ENCODE results near the gene NTNG2.

Gene NTNG2

DNA sequence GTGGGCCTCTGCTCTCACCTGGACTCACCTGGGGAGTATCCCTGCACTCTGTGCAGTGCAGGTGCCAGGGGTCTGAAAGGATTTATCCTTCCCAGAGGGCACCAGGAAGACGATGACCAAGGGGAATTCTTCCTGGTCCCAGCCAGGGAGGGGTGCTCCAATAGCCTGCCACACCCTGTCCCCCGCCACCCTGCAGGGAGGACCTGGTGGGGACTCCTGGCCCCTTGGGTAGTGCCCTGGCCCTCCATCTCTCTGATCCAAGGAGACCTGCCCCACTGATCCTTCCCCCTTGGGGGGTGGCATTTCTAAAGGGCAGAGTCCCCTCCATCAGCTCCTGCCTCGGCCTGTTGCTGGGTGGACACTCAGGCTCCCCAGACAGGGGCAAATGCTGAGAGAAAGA is 70.7 kb downstream of the NTNG2 start:
- no peak overlapping the region for H4K12ac ChIP-seq (ENCODE audit: low read depth, low read length)
- H4K91ac ChIP-seq (ENCODE audit: low read depth, low read length): no peak overlapping the region
- H3K14ac ChIP-seq (ENCODE audit: low read length): no peak overlapping the region
- no peaks in the 10 kb centered on the region for H3K9me3 ChIP-seq (ENCODE audit: insufficient read depth, low read depth, low read length)
- no peaks in the 10 kb centered on the region for H3K79me1 ChIP-seq (ENCODE audit: low read length)
- H3K9ac ChIP-seq (ENCODE audit: low read length): no peak overlapping the region
- H3K4me2 ChIP-seq (ENCODE audit: low read length): no peak overlapping the region
- no peaks in the 10 kb centered on the region for H3K4me1 ChIP-seq (ENCODE audit: control insufficient read depth in 1 of 2, insufficient read depth in 2 of 2, low read length in 2 of 2)
- no peaks in the 10 kb centered on the region for H3K36me3 ChIP-seq (ENCODE audit: control insufficient read depth in 1 of 2, insufficient read depth in 2 of 2, low read length in 2 of 2)
- H3K18ac ChIP-seq (ENCODE audit: low read length): no peak overlapping the region
- no peak overlapping the region for H2BK12ac ChIP-seq (ENCODE audit: low read length)
- no peak overlapping the region for H2AFZ ChIP-seq (ENCODE audit: insufficient read depth, low read length, poor library complexity)
- no peak overlapping the region for H4K8ac ChIP-seq (ENCODE audit: low read depth, low read length)
- no CpG with 5 or more reads among the region's 3 CpGs for WGBS (ENCODE audit: extremely low coverage, insufficient coverage, insufficient read length)
- no peak overlapping the region for H2BK120ac ChIP-seq (ENCODE audit: insufficient read depth, low read length, poor library complexity)
- H3K27me3 ChIP-seq (ENCODE audit: insufficient read depth, low read length): no peaks in the 10 kb centered on the region
- DNase-seq: no peak
- H3K27ac ChIP-seq (ENCODE audit: low read depth, low read length): no peak overlapping the region
- no peak overlapping the region for H2AK5ac ChIP-seq (ENCODE audit: low read length)
- H3K23ac ChIP-seq (ENCODE audit: low read length): no peak overlapping the region
- H3K4ac ChIP-seq (ENCODE audit: low read depth, low read length): no peak overlapping the region
- no peak overlapping the region for H3K4me3 ChIP-seq (ENCODE audit: low read depth, low read length)
- no peak overlapping the region for H2BK5ac ChIP-seq (ENCODE audit: low read depth, low read length, poor library complexity)
- H3K79me2 ChIP-seq (ENCODE audit: control insufficient read depth, insufficient read depth, low read length, poor library complexity): no peaks in the 10 kb centered on the region

DNA sequence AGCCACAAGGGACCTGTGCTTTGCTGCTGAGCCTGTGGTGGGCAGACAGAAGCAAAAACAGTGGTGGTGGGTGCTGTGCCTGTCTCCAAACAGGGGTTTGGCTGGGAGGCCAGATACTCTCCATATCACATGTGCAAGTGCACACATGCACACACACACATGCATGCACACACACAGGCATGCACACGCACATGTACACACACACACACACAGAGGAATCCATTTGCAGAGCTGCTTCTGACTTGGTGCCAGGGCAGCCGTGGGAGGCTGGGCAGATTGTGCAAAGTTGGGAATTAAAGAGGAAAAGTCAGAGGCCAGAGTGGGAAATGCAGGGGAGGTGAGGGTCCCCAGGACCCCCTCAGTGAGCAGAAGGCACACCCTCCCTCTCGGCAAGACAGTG is 71.3 kb downstream of the NTNG2 start:
- Histone ChIP-seq H2BK120ac (ENCODE audit: insufficient read depth, low read length, poor library complexity) (no peak overlapping the region), H3K27me3 (ENCODE audit: insufficient read depth, low read length) (no peaks in the 10 kb centered on the region), H3K9me3 (ENCODE audit: insufficient read depth, low read depth, low read length) (no peaks in the 10 kb centered on the region), H4K12ac (ENCODE audit: low read depth, low read length) (no peak overlapping the region), H3K4me3 (ENCODE audit: low read depth, low read length) (no peak overlapping the region), H3K14ac (ENCODE audit: low read length) (no peak overlapping the region), H4K8ac (ENCODE audit: low read depth, low read length) (no peak overlapping the region), H3K4me2 (ENCODE audit: low read length) (no peak overlapping the region), H3K79me1 (ENCODE audit: low read length) (no peaks in the 10 kb centered on the region), H3K4ac (ENCODE audit: low read depth, low read length) (no peak overlapping the region), H3K18ac (ENCODE audit: low read length) (no peak overlapping the region), H3K9ac (ENCODE audit: low read length) (no peak overlapping the region), H3K4me1 (ENCODE audit: control insufficient read depth in 1 of 2, insufficient read depth in 2 of 2, low read length in 2 of 2) (no peaks in the 10 kb centered on the region), H2AFZ (ENCODE audit: insufficient read depth, low read length, poor library complexity) (no peak overlapping the region), H3K27ac (ENCODE audit: low read depth, low read length) (no peak overlapping the region), H3K79me2 (ENCODE audit: control insufficient read depth, insufficient read depth, low read length, poor library complexity) (no peaks in the 10 kb centered on the region), H2BK5ac (ENCODE audit: low read depth, low read length, poor library complexity) (no peak overlapping the region), H3K23ac (ENCODE audit: low read length) (no peak overlapping the region), H2AK5ac (ENCODE audit: low read length) (no peak overlapping the region), H4K91ac (ENCODE audit: low read depth, low read length) (no peak overlapping the region), H3K36me3 (ENCODE audit: control insufficient read depth in 1 of 2, insufficient read depth in 2 of 2, low read length in 2 of 2) (no peaks in the 10 kb centered on the region), H2BK12ac (ENCODE audit: low read length) (no peak overlapping the region)
- DNase-seq: no peak
- WGBS (ENCODE audit: extremely low coverage, insufficient coverage, insufficient read length): no CpG with 5 or more reads among the region's 3 CpGs

DNA sequence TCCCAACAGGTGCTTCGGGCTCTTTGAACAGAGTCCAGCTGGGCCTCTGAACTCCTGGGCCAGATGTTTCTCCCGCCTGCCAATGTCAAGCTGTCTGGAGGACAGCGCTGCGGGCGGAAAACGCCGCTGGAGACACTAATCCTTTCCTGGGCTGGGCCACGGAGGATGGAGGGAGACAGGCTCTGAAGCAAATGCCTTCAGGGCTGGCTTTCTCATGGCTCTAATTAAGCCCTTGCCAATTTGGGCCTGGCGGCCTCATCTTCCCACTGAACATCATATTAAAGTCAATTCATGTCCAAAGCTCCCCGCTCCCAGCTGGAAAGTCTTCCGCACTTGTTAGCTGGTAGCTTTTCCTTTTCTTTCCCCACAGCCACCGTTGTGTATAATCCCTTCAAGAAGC is 72.7 kb downstream of the NTNG2 start:
- H3K4me3 ChIP-seq (ENCODE audit: low read depth, low read length): no peak overlapping the region
- no peak overlapping the region for H4K8ac ChIP-seq (ENCODE audit: low read depth, low read length)
- H3K27ac ChIP-seq (ENCODE audit: low read depth, low read length): no peak overlapping the region
- no peak overlapping the region for H2BK5ac ChIP-seq (ENCODE audit: low read depth, low read length, poor library complexity)
- no peaks in the 10 kb centered on the region for H3K4me1 ChIP-seq (ENCODE audit: control insufficient read depth in 1 of 2, insufficient read depth in 2 of 2, low read length in 2 of 2)
- no peak overlapping the region for H3K18ac ChIP-seq (ENCODE audit: low read length)
- no peak overlapping the region for H2AK5ac ChIP-seq (ENCODE audit: low read length)
- no peak overlapping the region for H3K14ac ChIP-seq (ENCODE audit: low read length)
- DNase-seq: no peak
- H3K4ac ChIP-seq (ENCODE audit: low read depth, low read length): no peak overlapping the region
- no peak overlapping the region for H4K12ac ChIP-seq (ENCODE audit: low read depth, low read length)
- H3K23ac ChIP-seq (ENCODE audit: low read length): no peak overlapping the region
- no peak overlapping the region for H4K91ac ChIP-seq (ENCODE audit: low read depth, low read length)
- H3K4me2 ChIP-seq (ENCODE audit: low read length): no peak overlapping the region
- no peak overlapping the region for H3K9ac ChIP-seq (ENCODE audit: low read length)
- no peaks in the 10 kb centered on the region for H3K36me3 ChIP-seq (ENCODE audit: control insufficient read depth in 1 of 2, insufficient read depth in 2 of 2, low read length in 2 of 2)
- no CpG with 5 or more reads among the region's 12 CpGs for WGBS (ENCODE audit: extremely low coverage, insufficient coverage, insufficient read length)
- H3K9me3 ChIP-seq (ENCODE audit: insufficient read depth, low read depth, low read length): no peaks in the 10 kb centered on the region
- H2BK120ac ChIP-seq (ENCODE audit: insufficient read depth, low read length, poor library complexity): no peak overlapping the region
- H2AFZ ChIP-seq (ENCODE audit: insufficient read depth, low read length, poor library complexity): no peak overlapping the region
- H3K79me1 ChIP-seq (ENCODE audit: low read length): no peaks in the 10 kb centered on the region
- H3K27me3 ChIP-seq (ENCODE audit: insufficient read depth, low read length): no peaks in the 10 kb centered on the region
- H3K79me2 ChIP-seq (ENCODE audit: control insufficient read depth, insufficient read depth, low read length, poor library complexity): no peaks in the 10 kb centered on the region
- no peak overlapping the region for H2BK12ac ChIP-seq (ENCODE audit: low read length)

DNA sequence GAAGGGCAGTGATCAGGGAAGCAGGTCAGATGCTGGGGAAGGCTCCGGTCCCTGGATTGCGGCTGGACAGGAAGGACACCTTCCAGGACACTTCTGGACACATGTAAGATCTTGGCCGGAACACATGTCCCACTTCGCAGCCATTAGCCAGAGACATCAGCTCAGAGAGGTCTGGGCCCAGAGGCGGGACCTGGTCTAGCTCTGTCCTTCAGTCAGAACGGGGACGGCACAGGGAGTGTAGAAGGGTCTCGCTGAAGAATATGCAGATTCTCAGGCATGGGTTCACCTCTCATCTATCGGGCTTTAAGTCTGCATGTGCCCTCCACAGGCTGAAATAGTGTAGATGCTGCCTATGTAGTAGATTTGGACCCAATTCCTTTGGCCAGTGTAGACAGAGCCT is 73.3 kb downstream of the NTNG2 start:
- H2BK5ac ChIP-seq (ENCODE audit: low read depth, low read length, poor library complexity): no peak overlapping the region
- no peak overlapping the region for H4K91ac ChIP-seq (ENCODE audit: low read depth, low read length)
- no peaks in the 10 kb centered on the region for H3K27me3 ChIP-seq (ENCODE audit: insufficient read depth, low read length)
- H3K9ac ChIP-seq (ENCODE audit: low read length): no peak overlapping the region
- H3K14ac ChIP-seq (ENCODE audit: low read length): no peak overlapping the region
- no peaks in the 10 kb centered on the region for H3K4me1 ChIP-seq (ENCODE audit: control insufficient read depth in 1 of 2, insufficient read depth in 2 of 2, low read length in 2 of 2)
- no peak overlapping the region for H2BK12ac ChIP-seq (ENCODE audit: low read length)
- H3K23ac ChIP-seq (ENCODE audit: low read length): no peak overlapping the region
- no peak overlapping the region for H4K8ac ChIP-seq (ENCODE audit: low read depth, low read length)
- no peaks in the 10 kb centered on the region for H3K79me2 ChIP-seq (ENCODE audit: control insufficient read depth, insufficient read depth, low read length, poor library complexity)
- H2BK120ac ChIP-seq (ENCODE audit: insufficient read depth, low read length, poor library complexity): no peak overlapping the region
- H3K36me3 ChIP-seq (ENCODE audit: control insufficient read depth in 1 of 2, insufficient read depth in 2 of 2, low read length in 2 of 2): no peaks in the 10 kb centered on the region
- H3K79me1 ChIP-seq (ENCODE audit: low read length): no peaks in the 10 kb centered on the region
- no peak overlapping the region for H3K4me2 ChIP-seq (ENCODE audit: low read length)
- no CpG with 5 or more reads among the region's 9 CpGs for WGBS (ENCODE audit: extremely low coverage, insufficient coverage, insufficient read length)
- no peak overlapping the region for H2AK5ac ChIP-seq (ENCODE audit: low read length)
- no peak overlapping the region for H3K18ac ChIP-seq (ENCODE audit: low read length)
- H4K12ac ChIP-seq (ENCODE audit: low read depth, low read length): no peak overlapping the region
- H3K27ac ChIP-seq (ENCODE audit: low read depth, low read length): no peak overlapping the region
- no peak overlapping the region for H2AFZ ChIP-seq (ENCODE audit: insufficient read depth, low read length, poor library complexity)
- no peak overlapping the region for H3K4me3 ChIP-seq (ENCODE audit: low read depth, low read length)
- H3K9me3 ChIP-seq (ENCODE audit: insufficient read depth, low read depth, low read length): no peaks in the 10 kb centered on the region
- no peak overlapping the region for H3K4ac ChIP-seq (ENCODE audit: low read depth, low read length)
- no peak for DNase-seq

Data from trophoblast cell (in vitro differentiated cells and primary cell).